Ishikawa (cell line): ENCODE data around the gene SEPTIN1.

Experiments used
- CEBPB ChIP-seq: IDR thresholded peaks from 2 replicates; pipeline ENCODE4 v1.6.1; 2012
- CREB1 ChIP-seq: IDR thresholded peaks from 2 replicates; pipeline ENCODE4 v1.6.1; 2012; ENCODE audit warnings: low read depth
- EGR1 ChIP-seq: IDR thresholded peaks from 2 replicates; pipeline ENCODE4 v1.6.1; 2012
- EP300 ChIP-seq: IDR thresholded peaks from 2 replicates; pipeline ENCODE4 v1.6.1; 2012; ENCODE audit warnings: borderline replicate concordance
- FOXM1 ChIP-seq: IDR thresholded peaks from 2 replicates; pipeline ENCODE4 v1.6.1; 2012; ENCODE audit warnings: low read depth, borderline replicate concordance
- MAX ChIP-seq: IDR thresholded peaks from 2 replicates; pipeline ENCODE4 v1.6.1; 2012
- NFIC ChIP-seq: IDR thresholded peaks from 2 replicates; pipeline ENCODE4 v1.6.1; 2012
- RAD21 ChIP-seq: IDR thresholded peaks from 2 replicates; pipeline ENCODE4 v1.6.1; 2012; ENCODE audit warnings: low read depth
- REST ChIP-seq: IDR thresholded peaks from 2 replicates; pipeline ENCODE4 v1.6.1; 2012; ENCODE audit warnings: low read depth, mild to moderate bottlenecking
- TAF1 ChIP-seq: IDR thresholded peaks from 2 replicates; pipeline ENCODE4 v1.6.1; 2012; ENCODE audit warnings: low read depth, mild to moderate bottlenecking
- TCF12 ChIP-seq: IDR thresholded peaks from 2 replicates; pipeline ENCODE4 v1.6.1; 2012; ENCODE audit warnings: low read depth
- TEAD4 ChIP-seq: IDR thresholded peaks from 2 replicates; pipeline ENCODE4 v1.6.1; 2012
- USF1 ChIP-seq: IDR thresholded peaks from 2 replicates; pipeline ENCODE4 v1.6.1; 2012
- YY1 ChIP-seq: IDR thresholded peaks from 2 replicates; pipeline ENCODE4 v1.6.1; 2012; ENCODE audit warnings: low read depth
- ZBTB7A ChIP-seq: IDR thresholded peaks from 2 replicates; pipeline ENCODE4 v1.6.1; 2012; ENCODE audit warnings: low read depth

SEPTIN1 gene

GRCh38 chr16:30428055-30428454 is 45.7 kb upstream of the SEPTIN1 start:
- TF ChIP-seq USF1 (no peak), REST (no peak), FOXM1 (no peak), CEBPB (no peak), TAF1 (no peak), MAX (no peak), EP300 (no peak), CREB1 (no peak), YY1 (no peak), TEAD4 (no peak), RAD21 (no peak), TCF12 (no peak), EGR1 (no peak), ZBTB7A (no peak), NFIC (no peak)

GRCh38 chr16:30421010-30421409 is 38.6 kb upstream of the SEPTIN1 start:
- TF ChIP-seq EGR1, result no peak
- no peak for TF ChIP-seq MAX
- TF ChIP-seq FOXM1, result no peak
- TF ChIP-seq RAD21, result no peak
- no peak for TF ChIP-seq ZBTB7A
- no peak for TF ChIP-seq YY1
- TF ChIP-seq TEAD4, result no peak
- TF ChIP-seq REST, result no peak
- no peak for TF ChIP-seq TCF12
- TF ChIP-seq CREB1, result no peak

GRCh38 chr16:30418350-30419181 is 36.2 kb upstream of the SEPTIN1 start:
- TF ChIP-seq USF1, result no peak
- TF ChIP-seq FOXM1, result no peak
- no peak for TF ChIP-seq RAD21
- TF ChIP-seq EP300, result no peak
- no peak for TF ChIP-seq YY1
- no peak for TF ChIP-seq TAF1
- TF ChIP-seq MAX, result no peak
- no peak for TF ChIP-seq CREB1
- no peak for TF ChIP-seq REST
- TF ChIP-seq CEBPB, result no peak
- no peak for TF ChIP-seq TCF12
- no peak for TF ChIP-seq EGR1
- no peak for TF ChIP-seq TEAD4
- TF ChIP-seq NFIC, result no peak
- no peak for TF ChIP-seq ZBTB7A
